Effector CD8-positive, alpha-beta T cell (primary cell): ENCODE measurements around the gene CHN2.

Experiments used
- DNase-seq: peaks from one replicate; lab custom pipeline; 2025; lab: John Stamatoyannopoulos, UW

The CHN2 gene

GRCh38 chr7:29228289-29229011 lies 33.9 kb downstream of the CHN2 start:
- no peak for DNase-seq

- no peak for DNase-seq
Measured at GRCh38 chr7:29229066-29229465, 34.5 kb downstream of the CHN2 start.

DNA sequence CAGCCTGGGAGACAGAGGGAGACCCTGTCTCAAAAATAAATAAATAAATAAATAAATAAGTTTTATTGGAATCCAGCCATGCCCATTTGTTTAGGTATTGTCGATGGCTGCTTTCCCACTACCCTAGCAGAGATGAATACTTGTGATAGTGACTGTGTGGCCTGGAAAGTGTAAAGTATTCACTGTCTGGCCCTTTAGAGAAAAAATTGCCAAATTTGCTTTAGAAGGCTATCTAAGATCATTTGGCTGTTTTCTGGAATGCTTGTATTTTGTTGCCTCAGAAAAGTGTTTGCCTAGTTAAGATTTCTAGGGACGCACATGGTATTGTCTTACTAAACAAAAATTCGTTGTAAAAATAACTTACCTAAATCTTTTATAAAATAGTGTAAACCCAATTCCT lies 35.4 kb downstream of the CHN2 start:
- DNase-seq, result no peak

DNA sequence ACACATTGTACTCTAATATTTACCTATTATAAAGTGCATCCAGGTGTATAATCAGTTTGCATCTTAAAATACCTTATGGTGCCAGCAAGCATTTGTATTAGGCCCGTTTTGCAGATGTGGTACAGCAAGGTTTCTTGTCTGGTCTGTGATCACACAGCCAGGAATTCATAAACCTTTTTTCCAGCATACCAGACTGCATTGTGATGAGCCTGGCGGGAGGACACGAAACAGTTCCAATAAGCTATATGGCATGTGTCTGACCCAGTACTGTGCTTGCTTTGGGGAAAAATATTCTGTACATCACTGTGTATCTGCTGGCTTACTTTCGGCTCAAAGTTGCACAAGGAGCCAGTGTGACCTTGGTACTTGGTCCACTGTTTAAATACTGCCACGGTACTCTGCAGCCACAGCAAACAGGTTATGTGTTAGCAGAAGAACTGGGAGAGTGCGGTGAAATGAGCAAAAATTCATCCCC lies 36.3 kb downstream of the CHN2 start:
- DNase-seq, result no peak

- no peak for DNase-seq
Measured at GRCh38 chr7:29231671-29232232, 37.2 kb downstream of the CHN2 start.

- DNase-seq, result no peak
Measured at GRCh38 chr7:29234438-29234837, 39.9 kb downstream of the CHN2 start.

DNA sequence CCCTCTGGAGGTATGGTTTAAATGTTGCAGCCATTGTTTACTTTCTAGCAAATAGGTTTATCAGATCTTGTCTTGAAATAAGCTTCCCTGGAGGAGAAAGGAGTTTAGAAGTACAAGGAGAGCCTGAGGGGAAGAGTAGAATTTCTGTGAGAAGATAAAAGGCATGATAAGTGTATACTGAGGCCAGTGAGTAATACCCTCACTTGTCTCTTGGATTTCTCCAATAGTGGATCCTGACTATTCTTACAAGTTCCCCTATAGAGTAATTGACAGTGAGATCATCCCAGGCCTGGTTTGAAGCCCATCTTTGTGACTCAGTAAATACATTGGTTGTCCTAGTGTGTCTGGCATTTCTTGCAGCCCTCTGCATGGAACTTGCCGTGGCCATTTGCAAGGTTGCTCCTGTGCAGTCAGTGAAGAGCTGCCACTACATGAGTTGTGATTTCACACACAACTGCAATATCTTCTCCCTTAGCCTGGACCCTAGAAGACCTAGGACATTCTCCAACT lies 41.6 kb downstream of the CHN2 start:
- DNase-seq, result no peak

DNA sequence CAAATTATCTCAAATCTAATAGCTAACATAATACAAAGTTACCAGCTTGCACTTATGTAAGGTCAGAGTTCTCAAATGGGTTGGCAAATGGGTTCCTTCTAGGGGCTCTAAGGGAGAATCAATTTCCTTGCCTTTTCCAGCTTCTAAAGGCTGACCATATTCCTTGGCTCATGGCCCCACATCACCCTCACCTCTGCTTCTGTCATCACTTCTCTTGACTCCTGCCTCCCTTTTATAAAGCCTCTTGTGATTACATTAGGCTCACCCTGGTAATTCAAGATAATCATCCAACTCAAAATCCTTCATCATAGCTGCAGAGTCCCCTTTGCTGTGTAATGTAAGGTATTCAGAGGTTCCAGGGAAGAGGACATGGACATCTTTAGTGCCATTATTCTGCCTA lies 42.1 kb downstream of the CHN2 start:
- DNase-seq, result no peak

DNA sequence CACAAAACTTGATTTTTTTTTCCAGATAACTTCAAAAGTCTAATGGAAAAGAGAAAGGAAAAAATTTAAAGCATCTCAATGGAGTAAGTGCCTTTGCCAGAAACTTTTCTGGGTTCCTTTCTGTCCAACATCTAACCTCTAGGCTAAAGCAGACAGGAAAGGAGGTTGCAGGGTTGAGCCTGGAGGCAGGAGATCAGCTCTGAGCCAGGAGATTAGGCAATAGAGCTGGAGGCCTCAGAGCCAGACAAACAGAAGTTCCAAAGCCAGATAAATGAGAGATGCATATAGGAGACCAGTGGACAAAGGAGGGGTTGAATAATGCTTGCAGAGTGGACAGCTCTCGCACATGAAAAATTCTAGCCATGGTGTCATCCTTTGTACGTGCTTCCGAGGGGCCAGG lies 42.9 kb downstream of the CHN2 start:
- no peak for DNase-seq

DNA sequence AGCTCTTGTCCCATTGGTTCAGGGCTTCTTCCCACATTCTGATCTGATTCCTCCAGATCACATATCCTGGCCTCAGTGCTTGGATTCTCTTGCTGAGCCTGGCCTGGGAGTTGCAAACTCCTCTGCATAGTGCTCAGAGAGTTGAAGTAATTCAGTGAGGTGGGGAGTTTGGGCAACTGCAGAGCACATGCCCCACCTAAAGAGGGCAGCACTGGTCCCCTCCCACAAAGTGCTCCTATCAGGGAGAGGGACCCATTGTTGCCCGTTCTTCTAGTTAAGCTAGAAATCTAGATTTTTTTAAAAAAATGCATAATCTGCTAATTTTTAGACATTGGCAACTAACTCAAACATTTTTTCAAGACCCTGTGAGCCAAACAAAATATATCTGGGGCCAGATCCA lies 45.1 kb downstream of the CHN2 start:
- DNase-seq, result no peak

- no peak for DNase-seq
Measured at GRCh38 chr7:29242265-29242664, 47.7 kb downstream of the CHN2 start.

DNA sequence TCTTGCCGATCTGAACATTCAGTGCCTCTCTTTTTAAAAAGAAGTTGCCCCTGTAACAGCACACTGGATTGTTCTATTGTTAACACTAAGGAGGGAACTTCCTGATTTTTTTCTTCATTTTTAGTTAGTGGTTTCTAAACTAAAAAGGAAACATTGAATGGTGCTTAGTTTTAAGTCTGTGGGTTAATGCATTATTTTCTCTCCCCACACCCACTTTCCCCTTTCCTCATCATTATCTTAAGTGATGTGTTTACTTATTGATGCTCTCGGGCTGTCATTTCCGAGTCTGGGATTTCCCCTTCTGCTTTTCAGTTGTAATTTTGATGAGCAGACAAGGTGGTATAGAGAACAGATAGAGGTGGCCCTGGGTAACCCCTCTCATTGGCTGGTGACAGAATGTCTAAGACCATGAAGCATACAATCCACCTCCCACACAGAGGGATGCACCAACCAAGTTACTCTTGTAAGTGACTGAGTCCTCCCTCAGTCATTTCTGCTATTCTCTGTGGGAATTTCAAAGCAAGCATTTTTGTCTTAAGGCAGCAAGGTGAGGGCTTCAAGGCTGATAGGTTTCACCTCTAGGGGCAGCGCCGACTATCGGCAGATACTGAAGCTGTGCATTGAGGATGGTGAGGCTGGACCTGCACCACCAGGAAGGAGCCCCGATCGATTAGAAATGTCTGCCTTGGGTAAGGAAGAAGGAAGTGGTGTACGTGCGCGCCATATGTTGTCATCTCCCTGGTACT lies 49.5 kb downstream of the CHN2 start:
- DNase-seq, result no peak

- DNase-seq, result no peak
Measured at GRCh38 chr7:29247224-29247962, 52.8 kb downstream of the CHN2 start.

GRCh38 chr7:29247963-29248236 lies 53.3 kb downstream of the CHN2 start:
- no peak for DNase-seq

GRCh38 chr7:29248713-29249382 lies 54.3 kb downstream of the CHN2 start:
- no peak for DNase-seq

DNA sequence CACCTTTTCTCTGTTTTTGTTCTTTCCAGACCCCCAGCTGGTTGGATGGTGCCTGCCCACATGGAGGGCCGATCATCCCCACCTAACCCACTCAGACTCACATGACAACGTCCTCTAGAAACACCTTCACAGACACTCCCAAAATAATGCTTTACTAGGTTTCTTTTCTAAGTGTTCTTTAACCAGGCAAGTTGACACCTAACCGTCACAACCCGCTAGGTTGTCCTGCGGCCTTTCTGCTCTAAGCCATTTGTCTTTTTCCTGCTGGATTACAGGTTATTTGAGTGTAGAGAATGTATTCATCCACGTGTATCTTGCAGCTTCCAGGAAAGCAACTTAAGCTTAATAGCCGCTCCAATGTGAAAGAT lies 54.8 kb downstream of the CHN2 start:
- DNase-seq, result no peak

DNA sequence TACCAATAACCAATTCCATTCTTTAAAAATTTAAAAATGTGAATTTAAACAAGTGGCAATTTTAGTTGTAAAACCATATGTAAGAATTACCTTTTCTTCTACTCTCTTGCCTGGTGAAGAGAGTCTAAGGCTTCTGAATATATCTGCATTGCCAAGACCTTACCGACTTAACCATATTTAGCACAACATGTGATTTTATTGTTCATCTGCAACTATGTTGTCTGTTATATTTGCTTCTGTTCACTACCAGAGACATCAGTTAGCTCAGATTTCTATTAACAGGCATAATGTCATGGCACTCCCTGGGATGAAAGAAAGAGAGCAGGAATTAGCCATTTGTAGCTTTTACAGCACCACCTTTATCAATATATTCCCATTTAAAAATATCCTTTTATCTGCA lies 55.3 kb downstream of the CHN2 start:
- DNase-seq, result no peak

DNA sequence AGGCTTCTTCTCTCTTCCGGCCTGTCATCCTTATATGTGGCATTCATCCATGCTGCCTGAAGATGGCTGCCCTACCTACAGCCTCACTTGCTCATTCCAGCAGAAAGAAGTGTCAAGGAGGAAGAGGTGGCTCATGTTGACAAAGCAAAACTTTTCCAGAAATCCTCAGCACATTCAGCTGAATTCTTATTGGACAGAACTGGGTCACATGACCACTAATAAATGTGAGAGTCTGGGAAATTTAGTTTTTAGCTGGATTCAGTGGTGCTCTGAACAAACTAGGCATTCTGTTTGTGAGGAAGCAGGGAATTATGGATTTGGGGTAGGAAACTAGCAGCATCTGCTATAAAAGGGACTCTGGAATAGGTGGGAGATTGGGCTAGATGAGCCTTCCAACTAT lies 58.6 kb downstream of the CHN2 start:
- DNase-seq, result no peak

DNA sequence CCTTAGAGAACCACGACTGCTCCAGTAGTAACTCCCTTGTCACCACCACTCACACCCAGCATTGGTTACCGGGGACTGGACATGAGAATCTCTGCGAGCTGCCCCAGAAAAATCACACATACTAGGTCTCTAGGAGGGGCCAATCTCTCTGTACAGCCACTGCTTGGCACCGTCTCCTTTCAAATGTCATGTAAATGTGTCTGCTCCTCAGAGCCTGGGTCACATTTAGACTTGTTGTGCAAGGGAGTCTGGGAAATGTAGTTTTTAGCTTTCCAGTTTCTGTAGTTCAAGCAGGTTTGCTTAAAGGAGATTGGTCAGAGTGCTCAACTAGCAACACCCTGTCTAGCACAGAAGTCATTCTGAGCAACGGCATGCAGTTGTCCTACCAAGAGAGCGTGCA lies 60.0 kb downstream of the CHN2 start:
- no peak for DNase-seq

- no peak for DNase-seq
Measured at GRCh38 chr7:29255199-29255878, 60.8 kb downstream of the CHN2 start.

DNA sequence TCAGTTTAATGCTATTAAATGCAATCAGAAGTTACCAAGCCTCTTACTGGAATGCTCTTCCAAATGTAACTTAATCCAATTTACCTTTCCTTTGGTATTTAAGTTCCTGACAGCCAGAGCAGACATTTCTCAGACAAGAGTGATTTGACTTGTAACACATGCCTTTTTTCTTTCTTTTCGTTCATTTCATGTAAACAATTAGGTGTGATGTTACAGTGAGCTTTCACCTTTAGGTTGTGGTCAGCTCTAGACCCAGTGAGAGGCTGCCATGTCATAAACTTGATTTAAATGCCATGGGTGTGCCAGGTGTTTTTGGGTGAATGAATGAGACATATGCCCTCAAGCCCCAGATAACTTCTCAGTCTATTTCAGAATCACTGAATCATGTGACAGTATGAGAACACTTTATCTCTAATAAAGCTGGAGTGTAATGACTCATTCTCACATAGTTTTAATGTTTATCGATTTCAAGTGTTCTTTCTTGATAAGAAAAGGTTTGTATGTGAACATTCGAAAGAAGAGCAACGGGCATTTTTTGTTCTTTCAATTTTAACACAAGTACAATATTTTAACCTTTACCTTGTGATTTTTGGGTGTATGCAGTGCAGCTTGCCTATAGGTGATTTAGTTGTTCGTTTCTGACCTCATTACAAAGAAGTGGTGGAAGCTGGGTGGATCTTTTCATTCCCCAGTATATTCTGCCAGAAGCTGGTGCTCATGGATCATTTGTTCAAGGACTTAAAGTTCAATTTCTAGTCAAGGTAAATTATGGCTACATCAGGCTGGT lies 61.5 kb downstream of the CHN2 start:
- no peak for DNase-seq
